ENCODE measurements around the gene RHOJ. TPM values are rescaled to one million over a fixed set of nuclear protein-coding genes. Genes with fewer than 3 reads are reported as not detected.

The RHOJ gene
- total and polyA plus RNA-seq, 2 experiments from 2014 or later = 0.17 TPM; not detected in 1

DNA sequence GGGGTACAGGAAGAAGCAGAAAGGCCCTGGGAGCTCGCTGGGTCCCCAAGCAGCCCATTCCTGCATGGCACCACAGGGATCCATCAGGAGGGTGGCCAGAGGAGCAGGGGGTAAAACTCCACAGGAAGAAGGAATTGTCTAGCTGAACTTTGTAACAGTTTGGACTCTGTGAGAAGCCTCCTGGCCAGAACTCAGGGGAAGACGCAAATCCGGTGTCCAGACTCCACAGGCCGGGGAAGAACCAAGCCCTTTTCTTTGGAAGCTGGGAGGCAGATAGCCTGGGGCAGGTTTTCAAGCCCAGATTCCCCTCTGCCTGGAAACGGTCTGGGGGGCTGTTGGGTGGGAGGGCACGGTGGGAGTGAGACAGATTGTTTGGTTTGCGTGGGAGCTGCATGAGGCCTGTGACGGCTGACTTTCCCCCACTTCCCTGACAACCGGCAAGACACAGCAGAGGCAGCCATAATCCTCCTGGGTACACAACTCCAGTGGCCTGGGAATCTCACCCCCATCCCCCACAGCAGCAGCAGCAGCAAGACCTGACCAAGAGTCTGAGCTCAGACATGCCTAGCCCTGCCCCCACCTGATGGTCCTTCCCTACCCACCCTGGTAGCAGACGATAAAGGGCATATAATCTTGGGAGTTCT is 97.8 kb downstream of the RHOJ start:
- Mint-ChIP-seq H3K27ac (no peak overlapping the region), H3K4me1 (peaks cover 11% of the 10 kb centered on the region; the same call in 2 of the 3 replicates), H3K9me3 (no peaks in the 10 kb centered on the region; the same call in 2 of the 3 replicates), H3K27me3 (ENCODE audit: insufficient read depth, low read depth, poor library complexity) (peaks cover 4% of the 10 kb centered on the region), H3K36me3 (ENCODE audit: low read depth) (no peaks in the 10 kb centered on the region), H3K4me3 (no peak overlapping the region)
- no peak for ATAC-seq
- TF ChIP-seq NANOG (IDR thresholded peaks at IDR 0.05; ENCODE audit: borderline replicate concordance) (no peak), ZNF331 (CRISPR knock-in tag; IDR thresholded peaks at IDR 0.05; ENCODE audit: low read depth) (no peak), POLR2AphosphoS5 (IDR thresholded peaks at IDR 0.05; ENCODE audit: low read depth) (no peak), JUNB (IDR thresholded peaks at IDR 0.05; ENCODE audit: unreplicated experiment) (no peak), ZNF114 (CRISPR knock-in tag; IDR thresholded peaks at IDR 0.05) (no peak), EZH2 (IDR thresholded peaks at IDR 0.05; ENCODE audit: low read depth, unreplicated experiment) (no peak), EZH2phosphoT487 (IDR thresholded peaks at IDR 0.05; ENCODE audit: unreplicated experiment) (no peak), CREB1 (CRISPR knock-in tag; IDR thresholded peaks at IDR 0.05; ENCODE audit: low read depth) (no peak), STAT1 (IDR thresholded peaks at IDR 0.05; ENCODE audit: unreplicated experiment) (no peak)
- TF ChIP-seq, protein P1, sequence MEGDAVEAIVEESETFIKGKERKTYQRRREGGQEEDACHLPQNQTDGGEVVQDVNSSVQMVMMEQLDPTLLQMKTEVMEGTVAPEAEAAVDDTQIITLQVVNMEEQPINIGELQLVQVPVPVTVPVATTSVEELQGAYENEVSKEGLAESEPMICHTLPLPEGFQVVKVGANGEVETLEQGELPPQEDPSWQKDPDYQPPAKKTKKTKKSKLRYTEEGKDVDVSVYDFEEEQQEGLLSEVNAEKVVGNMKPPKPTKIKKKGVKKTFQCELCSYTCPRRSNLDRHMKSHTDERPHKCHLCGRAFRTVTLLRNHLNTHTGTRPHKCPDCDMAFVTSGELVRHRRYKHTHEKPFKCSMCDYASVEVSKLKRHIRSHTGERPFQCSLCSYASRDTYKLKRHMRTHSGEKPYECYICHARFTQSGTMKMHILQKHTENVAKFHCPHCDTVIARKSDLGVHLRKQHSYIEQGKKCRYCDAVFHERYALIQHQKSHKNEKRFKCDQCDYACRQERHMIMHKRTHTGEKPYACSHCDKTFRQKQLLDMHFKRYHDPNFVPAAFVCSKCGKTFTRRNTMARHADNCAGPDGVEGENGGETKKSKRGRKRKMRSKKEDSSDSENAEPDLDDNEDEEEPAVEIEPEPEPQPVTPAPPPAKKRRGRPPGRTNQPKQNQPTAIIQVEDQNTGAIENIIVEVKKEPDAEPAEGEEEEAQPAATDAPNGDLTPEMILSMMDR (conservative IDR thresholded peaks at IDR 0.05; ENCODE audit: low read depth in 2 of 2) = no peak
- TF ChIP-seq, protein P2, sequence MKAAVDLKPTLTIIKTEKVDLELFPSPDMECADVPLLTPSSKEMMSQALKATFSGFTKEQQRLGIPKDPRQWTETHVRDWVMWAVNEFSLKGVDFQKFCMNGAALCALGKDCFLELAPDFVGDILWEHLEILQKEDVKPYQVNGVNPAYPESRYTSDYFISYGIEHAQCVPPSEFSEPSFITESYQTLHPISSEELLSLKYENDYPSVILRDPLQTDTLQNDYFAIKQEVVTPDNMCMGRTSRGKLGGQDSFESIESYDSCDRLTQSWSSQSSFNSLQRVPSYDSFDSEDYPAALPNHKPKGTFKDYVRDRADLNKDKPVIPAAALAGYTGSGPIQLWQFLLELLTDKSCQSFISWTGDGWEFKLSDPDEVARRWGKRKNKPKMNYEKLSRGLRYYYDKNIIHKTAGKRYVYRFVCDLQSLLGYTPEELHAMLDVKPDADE (IDR thresholded peaks at IDR 0.05) = no peak
- TF ChIP-seq, protein P3, sequence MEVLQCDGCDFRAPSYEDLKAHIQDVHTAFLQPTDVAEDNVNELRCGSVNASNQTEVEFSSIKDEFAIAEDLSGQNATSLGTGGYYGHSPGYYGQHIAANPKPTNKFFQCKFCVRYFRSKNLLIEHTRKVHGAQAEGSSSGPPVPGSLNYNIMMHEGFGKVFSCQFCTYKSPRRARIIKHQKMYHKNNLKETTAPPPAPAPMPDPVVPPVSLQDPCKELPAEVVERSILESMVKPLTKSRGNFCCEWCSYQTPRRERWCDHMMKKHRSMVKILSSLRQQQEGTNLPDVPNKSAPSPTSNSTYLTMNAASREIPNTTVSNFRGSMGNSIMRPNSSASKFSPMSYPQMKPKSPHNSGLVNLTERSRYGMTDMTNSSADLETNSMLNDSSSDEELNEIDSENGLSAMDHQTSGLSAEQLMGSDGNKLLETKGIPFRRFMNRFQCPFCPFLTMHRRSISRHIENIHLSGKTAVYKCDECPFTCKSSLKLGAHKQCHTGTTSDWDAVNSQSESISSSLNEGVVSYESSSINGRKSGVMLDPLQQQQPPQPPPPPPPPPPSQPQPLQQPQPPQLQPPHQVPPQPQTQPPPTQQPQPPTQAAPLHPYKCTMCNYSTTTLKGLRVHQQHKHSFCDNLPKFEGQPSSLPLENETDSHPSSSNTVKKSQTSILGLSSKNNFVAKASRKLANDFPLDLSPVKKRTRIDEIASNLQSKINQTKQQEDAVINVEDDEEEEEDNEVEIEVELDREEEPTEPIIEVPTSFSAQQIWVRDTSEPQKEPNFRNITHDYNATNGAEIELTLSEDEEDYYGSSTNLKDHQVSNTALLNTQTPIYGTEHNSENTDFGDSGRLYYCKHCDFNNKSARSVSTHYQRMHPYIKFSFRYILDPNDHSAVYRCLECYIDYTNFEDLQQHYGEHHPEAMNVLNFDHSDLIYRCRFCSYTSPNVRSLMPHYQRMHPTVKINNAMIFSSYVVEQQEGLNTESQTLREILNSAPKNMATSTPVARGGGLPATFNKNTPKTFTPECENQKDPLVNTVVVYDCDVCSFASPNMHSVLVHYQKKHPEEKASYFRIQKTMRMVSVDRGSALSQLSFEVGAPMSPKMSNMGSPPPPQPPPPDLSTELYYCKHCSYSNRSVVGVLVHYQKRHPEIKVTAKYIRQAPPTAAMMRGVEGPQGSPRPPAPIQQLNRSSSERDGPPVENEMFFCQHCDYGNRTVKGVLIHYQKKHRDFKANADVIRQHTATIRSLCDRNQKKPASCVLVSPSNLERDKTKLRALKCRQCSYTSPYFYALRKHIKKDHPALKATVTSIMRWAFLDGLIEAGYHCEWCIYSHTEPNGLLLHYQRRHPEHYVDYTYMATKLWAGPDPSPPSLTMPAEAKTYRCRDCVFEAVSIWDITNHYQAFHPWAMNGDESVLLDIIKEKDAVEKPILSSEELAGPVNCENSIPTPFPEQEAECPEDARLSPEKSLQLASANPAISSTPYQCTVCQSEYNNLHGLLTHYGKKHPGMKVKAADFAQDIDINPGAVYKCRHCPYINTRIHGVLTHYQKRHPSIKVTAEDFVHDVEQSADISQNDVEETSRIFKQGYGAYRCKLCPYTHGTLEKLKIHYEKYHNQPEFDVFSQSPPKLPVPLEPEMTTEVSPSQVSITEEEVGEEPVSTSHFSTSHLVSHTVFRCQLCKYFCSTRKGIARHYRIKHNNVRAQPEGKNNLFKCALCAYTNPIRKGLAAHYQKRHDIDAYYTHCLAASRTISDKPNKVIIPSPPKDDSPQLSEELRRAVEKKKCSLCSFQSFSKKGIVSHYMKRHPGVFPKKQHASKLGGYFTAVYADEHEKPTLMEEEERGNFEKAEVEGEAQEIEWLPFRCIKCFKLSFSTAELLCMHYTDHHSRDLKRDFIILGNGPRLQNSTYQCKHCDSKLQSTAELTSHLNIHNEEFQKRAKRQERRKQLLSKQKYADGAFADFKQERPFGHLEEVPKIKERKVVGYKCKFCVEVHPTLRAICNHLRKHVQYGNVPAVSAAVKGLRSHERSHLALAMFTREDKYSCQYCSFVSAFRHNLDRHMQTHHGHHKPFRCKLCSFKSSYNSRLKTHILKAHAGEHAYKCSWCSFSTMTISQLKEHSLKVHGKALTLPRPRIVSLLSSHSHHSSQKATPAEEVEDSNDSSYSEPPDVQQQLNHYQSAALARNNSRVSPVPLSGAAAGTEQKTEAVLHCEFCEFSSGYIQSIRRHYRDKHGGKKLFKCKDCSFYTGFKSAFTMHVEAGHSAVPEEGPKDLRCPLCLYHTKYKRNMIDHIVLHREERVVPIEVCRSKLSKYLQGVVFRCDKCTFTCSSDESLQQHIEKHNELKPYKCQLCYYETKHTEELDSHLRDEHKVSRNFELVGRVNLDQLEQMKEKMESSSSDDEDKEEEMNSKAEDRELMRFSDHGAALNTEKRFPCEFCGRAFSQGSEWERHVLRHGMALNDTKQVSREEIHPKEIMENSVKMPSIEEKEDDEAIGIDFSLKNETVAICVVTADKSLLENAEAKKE (CRISPR knock-in tag; IDR thresholded peaks at IDR 0.05) = no peak
- TF ChIP-seq, protein P4, sequence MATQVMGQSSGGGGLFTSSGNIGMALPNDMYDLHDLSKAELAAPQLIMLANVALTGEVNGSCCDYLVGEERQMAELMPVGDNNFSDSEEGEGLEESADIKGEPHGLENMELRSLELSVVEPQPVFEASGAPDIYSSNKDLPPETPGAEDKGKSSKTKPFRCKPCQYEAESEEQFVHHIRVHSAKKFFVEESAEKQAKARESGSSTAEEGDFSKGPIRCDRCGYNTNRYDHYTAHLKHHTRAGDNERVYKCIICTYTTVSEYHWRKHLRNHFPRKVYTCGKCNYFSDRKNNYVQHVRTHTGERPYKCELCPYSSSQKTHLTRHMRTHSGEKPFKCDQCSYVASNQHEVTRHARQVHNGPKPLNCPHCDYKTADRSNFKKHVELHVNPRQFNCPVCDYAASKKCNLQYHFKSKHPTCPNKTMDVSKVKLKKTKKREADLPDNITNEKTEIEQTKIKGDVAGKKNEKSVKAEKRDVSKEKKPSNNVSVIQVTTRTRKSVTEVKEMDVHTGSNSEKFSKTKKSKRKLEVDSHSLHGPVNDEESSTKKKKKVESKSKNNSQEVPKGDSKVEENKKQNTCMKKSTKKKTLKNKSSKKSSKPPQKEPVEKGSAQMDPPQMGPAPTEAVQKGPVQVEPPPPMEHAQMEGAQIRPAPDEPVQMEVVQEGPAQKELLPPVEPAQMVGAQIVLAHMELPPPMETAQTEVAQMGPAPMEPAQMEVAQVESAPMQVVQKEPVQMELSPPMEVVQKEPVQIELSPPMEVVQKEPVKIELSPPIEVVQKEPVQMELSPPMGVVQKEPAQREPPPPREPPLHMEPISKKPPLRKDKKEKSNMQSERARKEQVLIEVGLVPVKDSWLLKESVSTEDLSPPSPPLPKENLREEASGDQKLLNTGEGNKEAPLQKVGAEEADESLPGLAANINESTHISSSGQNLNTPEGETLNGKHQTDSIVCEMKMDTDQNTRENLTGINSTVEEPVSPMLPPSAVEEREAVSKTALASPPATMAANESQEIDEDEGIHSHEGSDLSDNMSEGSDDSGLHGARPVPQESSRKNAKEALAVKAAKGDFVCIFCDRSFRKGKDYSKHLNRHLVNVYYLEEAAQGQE (IDR thresholded peaks at IDR 0.05; ENCODE audit: unreplicated experiment) = no peak
- no peaks in the 10 kb centered on the region for H3K36me3 ChIP-seq (ENCODE audit: insufficient read depth)
- no peak overlapping the region for H3K4me3 ChIP-seq
- H3K9me2 ChIP-seq (ENCODE audit: insufficient read depth) = no peaks in the 10 kb centered on the region
- H3K4me1 ChIP-seq (ENCODE audit: insufficient read depth) = peaks cover 7% of the 10 kb centered on the region; the same call in 1 of the 2 replicates
- no peak overlapping the region for H3K27ac ChIP-seq (ENCODE audit: low read depth)
- H3K27me3 ChIP-seq (ENCODE audit: insufficient read depth) = no peaks in the 10 kb centered on the region
- H2AFZ ChIP-seq = peak overlapping the region; percentile 47; the same call in 1 of the 2 replicates
- DNase-seq (ENCODE audit: low spot score) = no peak
- no peaks in the 10 kb centered on the region for H3K79me2 ChIP-seq (replicated peaks; ENCODE audit: insufficient read depth)
- no peaks in the 10 kb centered on the region for H4K20me1 ChIP-seq (replicated peaks; ENCODE audit: insufficient read depth)
- H3K4me2 ChIP-seq = no peak overlapping the region
- no peaks in the 10 kb centered on the region for H3F3A ChIP-seq (replicated peaks; ENCODE audit: low read depth)
